C4-2B (cell line): ENCODE data around the gene NFATC2.

Experiments
- H3K27ac ChIP-seq: fragments of 450-650 bp; 2 replicates; pipeline ENCODE4 v1.5.1; 2017
- CTCF ChIP-seq: fragments of 450-650 bp; conservative IDR thresholded peaks from 2 replicates; pipeline ENCODE4 v1.5.1; 2017; ENCODE audit warnings: mild to moderate bottlenecking
- ZFX ChIP-seq: fragments of 450-650 bp; IDR thresholded peaks from 2 replicates; pipeline ENCODE4 v1.6.1; 2017

Gene NFATC2

DNA sequence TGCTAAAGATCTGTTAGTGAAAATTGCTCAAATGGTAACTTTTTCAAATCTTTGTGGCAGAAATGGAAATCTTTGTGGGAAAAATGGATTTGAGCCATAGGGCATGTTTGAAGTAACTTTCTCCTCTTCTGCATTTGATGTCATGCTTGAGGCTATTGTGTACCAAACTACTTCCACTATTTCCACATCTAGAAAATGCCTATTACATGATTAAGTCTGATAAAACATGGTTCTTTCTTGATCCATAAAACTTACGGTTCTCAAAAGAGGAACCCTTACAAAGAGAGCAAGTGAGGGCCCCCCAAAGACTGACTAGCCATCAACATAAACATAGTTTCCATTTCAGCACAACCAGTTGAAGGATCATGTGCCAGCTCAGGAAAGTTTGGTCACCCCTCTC lies 150.6 kb downstream of the NFATC2 start:
- no peak for TF ChIP-seq CTCF
- TF ChIP-seq ZFX, result no peak
- H3K27ac ChIP-seq, result no peak overlapping the region

- no peak for TF ChIP-seq CTCF
- no peak for TF ChIP-seq ZFX
- H3K27ac ChIP-seq, result no peak overlapping the region
These were observed 152.8 kb downstream of the NFATC2 start for GRCh38 chr20:51389543-51390264.

DNA sequence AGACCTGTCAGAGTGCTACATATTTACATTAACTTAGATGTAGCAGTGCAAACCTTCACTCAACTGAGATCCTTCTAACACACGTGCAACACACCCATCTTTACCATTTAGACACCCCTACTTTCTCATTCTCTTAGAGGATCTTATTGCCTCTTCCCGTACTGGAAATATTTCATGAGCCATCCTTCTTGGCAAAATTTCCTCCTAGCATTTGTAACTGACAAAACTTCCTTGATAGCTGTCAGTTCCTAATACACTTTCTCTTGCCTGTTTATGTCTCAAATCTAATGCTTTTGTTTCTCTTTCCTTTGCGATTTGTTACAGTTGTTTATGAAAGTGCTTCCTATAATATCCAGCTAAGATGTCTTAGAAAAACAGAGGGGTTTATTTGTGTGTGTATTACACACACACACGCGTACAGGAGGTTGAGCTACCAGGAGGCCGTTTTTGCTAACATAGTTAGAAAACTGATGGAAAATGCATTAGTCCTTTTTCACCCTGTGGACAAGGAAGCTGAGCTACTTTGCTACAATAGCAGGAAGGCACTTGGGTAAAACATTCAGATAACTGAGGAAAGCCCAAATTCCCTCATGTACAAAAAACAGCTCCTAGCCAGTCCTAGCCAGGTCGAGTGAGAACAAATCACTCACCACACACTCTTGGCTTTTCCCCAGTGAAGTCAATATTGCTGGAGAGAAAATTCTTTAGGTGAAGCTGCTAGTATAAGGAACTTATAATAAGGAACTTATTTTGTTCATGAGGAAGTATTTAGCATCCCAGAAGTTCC lies 153.6 kb downstream of the NFATC2 start:
- TF ChIP-seq ZFX (no peak), CTCF (no peak)
- H3K27ac ChIP-seq, result no peak overlapping the region

DNA sequence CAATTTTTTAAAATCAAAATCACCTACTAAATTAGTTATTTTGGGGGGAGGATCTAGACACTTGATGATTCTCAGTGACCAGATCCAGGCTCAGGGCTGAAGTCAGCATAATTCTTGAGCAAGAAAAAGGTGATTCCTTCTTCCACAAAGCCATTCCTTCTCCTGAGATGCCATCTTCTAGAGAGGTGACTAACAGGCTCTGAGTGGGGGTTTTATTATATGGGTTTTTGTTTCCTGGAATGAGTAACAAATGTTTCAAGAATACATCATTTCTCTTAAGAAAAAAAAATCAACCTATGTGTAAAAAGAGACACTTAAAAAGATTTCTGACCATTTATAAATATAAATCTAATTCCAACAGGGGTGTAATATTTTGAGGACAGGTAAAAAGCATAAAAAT lies 154.3 kb downstream of the NFATC2 start:
- TF ChIP-seq CTCF (no peak), ZFX (no peak)
- H3K27ac ChIP-seq, result no peak overlapping the region

DNA sequence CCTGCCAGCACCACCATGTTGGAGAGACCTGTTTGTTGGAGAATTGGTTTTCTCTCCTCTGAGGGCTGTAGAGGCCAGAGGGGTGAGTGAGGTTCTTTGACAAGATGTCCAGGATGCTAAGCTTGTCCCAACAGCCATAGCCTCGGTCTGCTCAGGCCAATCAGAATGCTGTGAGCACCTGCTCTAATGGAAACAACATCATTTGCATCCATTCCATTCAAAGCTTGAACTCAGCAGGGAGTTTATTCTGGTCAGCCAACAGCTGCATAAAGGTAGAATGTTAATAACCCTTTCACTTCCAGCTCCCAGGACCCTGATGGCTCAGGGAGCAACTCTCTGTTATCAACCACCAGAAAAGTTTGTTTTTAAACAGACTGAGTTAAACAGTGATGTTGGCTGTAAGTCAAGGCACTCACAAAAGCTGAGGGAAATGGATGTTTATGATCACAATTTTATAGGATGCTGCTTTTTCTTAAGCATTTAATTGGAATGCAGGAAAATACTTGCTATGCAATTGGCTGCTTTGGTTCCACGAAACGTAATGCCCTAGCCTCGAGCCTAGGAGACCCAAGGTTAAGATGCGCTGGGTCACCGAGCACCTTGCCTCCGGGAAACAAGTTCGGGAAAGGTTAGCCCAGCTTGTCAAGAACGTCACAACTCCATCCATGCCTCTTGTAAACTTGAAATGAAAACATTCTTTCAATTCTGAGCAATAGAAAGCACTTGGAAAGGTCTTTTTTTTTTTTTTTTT lies 155.2 kb downstream of the NFATC2 start:
- no peak overlapping the region for H3K27ac ChIP-seq
- TF ChIP-seq ZFX, result no peak
- TF ChIP-seq CTCF, result no peak

DNA sequence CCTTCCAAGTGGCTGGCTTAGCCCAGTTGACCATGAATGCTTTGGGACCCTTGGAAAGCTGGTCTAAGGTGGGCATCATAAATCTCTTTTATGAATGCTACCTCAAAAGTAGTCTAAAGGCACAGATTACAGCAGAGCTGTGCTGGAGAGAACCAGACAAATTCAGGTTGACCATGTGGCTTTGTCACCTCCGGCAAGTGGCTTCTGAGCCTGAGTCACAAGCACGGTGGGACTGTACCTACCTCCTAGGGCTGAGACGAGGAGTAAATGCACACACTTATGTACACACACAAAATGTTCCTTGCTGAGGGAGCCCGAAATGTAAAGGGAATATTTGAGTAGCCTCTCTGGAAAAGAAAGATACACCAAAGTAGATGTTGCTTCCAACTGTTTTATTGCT lies 155.9 kb downstream of the NFATC2 start:
- TF ChIP-seq ZFX (no peak), CTCF (no peak)
- no peak overlapping the region for H3K27ac ChIP-seq
